ENCODE results near the gene SHANK2. TPM values are rescaled to one million over a fixed set of nuclear protein-coding genes. Genes with fewer than 3 reads are reported as not detected.

SHANK2 gene
- total and polyA plus RNA-seq, 2 of the 4 experiments (the other 2 are of a cell fraction) = 1.6 to 2.2 TPM

DNA sequence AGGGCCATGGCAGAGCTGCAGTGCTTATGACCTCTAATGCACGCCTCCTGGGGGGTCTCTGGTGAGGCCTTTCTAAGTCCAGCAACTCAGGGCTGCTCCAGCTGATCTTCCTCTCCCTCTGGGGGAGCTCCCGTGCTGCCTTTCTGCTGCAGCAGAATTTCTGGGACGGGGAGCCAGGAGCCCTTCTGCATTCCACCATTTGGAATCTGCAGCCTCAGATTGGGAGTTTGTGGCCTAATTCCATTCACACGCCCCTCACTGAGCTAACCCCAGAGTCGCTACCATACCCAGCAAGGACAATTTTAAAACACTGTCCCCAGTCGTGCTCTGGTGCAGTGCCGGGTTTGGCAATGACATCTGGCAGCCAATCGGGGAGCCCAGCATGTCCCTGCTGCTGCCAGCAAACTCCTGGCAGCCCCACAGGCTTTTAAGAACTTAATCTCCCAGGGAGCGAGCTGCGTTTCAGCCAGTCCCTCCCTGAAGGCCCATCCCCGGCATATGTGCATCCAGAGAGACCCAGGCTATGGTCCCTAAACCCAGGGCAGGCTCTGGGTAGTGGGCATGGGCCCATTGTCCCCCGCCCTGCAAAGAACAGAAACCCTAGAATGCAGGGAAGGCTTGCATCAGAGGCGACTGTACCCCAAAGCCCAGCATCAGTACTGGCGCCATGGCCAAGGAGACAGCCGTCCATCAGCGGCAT is 4.7 kb downstream of the SHANK2 start:
- in situ Hi-C loops (cut with MboI; ENCODE audit: low sequenced_read_pairs) = no loop called here
- Histone ChIP-seq H3K27me3 (ENCODE audit: control insufficient read depth, insufficient read depth, low read length) (peaks cover 4% of the 10 kb centered on the region; the same call in 1 of the 2 replicates), H3K36me3 (ENCODE audit: control insufficient read depth, insufficient read depth, low read length) (no peaks in the 10 kb centered on the region), H4K20me1 (ENCODE audit: insufficient read depth, low read length) (0 out of 2 replicates have a peak, but pooled peaks cover 8% of the 10 kb centered on the region), H4K8ac (ENCODE audit: low read depth in 2 of 2, low read length in 2 of 2) (no peak overlapping the region), H3K18ac (ENCODE audit: low read depth, low read length) (no peak overlapping the region), H3K56ac (ENCODE audit: extremely low read depth, insufficient read depth, low read length) (no peak overlapping the region), H4K5ac (ENCODE audit: low read depth, low read length) (no peak overlapping the region), H2BK120ac (ENCODE audit: low read depth, low read length) (no peak overlapping the region), H2BK15ac (ENCODE audit: low read depth, low read length) (no peak overlapping the region), H3K27ac (ENCODE audit: insufficient read depth, low read length) (no peak overlapping the region), H3K9ac (ENCODE audit: low read depth, low read length) (no peak overlapping the region), H2BK20ac (ENCODE audit: low read depth, low read length) (no peak overlapping the region), H3K14ac (replicated peaks; ENCODE audit: low read depth, low read length) (no peak overlapping the region), H2BK5ac (ENCODE audit: low read depth, low read length, poor library complexity, severe bottlenecking) (no peak overlapping the region), H3K9me3 (ENCODE audit: control insufficient read depth, insufficient read depth, low read length) (no peaks in the 10 kb centered on the region), H2AFZ (replicated peaks; ENCODE audit: low read length, poor library complexity) (no peak overlapping the region), H3K4ac (ENCODE audit: low read depth, low read length) (no peak overlapping the region), H4K91ac (ENCODE audit: insufficient read depth, low read depth, low read length) (no peak overlapping the region), H3K23ac (ENCODE audit: low read depth, low read length) (no peak overlapping the region), H2AK5ac (ENCODE audit: low read depth, low read length) (no peak overlapping the region), H2AK9ac (replicated peaks; ENCODE audit: low read depth, low read length, poor library complexity) (no peak overlapping the region), H3K79me1 (ENCODE audit: low read depth in 1 of 2, low read length in 2 of 2) (peaks cover 0 to 6% of the 10 kb centered on the region in 2 experiments; a peak in 2 of 4 replicates), H3K4me1 (ENCODE audit: control insufficient read depth, insufficient read depth, low read length) (peaks cover 5% of the 10 kb centered on the region), H3K4me3 (ENCODE audit: insufficient read depth, low read depth, low read length) (no peak overlapping the region), H3K9me1 (ENCODE audit: insufficient read depth, low read length) (no peaks in the 10 kb centered on the region), H3K4me2 (ENCODE audit: low read depth, low read length) (no peak overlapping the region)
- DNase-seq (no peak), ATAC-seq (ENCODE audit: low read depth) (no peak)
- intact Hi-C loops (cut with micrococcal nuclease) = no loop called here
- CTCF ChIA-PET = no interaction called here
- TF ChIP-seq RCOR1 (IDR thresholded peaks at IDR 0.05; ENCODE audit: insufficient replicate concordance, low read length) = no peak
- TF ChIP-seq, protein P1, sequence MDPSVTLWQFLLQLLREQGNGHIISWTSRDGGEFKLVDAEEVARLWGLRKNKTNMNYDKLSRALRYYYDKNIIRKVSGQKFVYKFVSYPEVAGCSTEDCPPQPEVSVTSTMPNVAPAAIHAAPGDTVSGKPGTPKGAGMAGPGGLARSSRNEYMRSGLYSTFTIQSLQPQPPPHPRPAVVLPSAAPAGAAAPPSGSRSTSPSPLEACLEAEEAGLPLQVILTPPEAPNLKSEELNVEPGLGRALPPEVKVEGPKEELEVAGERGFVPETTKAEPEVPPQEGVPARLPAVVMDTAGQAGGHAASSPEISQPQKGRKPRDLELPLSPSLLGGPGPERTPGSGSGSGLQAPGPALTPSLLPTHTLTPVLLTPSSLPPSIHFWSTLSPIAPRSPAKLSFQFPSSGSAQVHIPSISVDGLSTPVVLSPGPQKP (IDR thresholded peaks at IDR 0.05; ENCODE audit: borderline replicate concordance, low read depth, low read length) = no peak
- no peak for TF ChIP-seq RAD21 (IDR thresholded peaks at IDR 0.05; ENCODE audit: low read length)
- TF ChIP-seq CEBPB (IDR thresholded peaks at IDR 0.05; ENCODE audit: low read depth, low read length) = no peak
- TF ChIP-seq NFE2L2 (IDR thresholded peaks at IDR 0.05; ENCODE audit: low read depth, low read length) = no peak
- no peak for TF ChIP-seq BHLHE40 (IDR thresholded peaks at IDR 0.05; ENCODE audit: low read depth, low read length)
- TF ChIP-seq CHD1 (IDR thresholded peaks at IDR 0.05; ENCODE audit: low read depth, low read length) = no peak
- TF ChIP-seq MAZ (IDR thresholded peaks at IDR 0.05; ENCODE audit: borderline replicate concordance, low read depth, low read length) = no peak
- POLR2A ChIA-PET (ENCODE audit: unreplicated experiment) = no interaction called here
- no TSS peak for BruUV-seq (replicated peaks)
- WGBS, 2 experiments (ENCODE audit: extremely low coverage in 2 of 2, insufficient read length in 1 of 2) = 72% methylated on average over 12 of the region's 16 CpGs; no CpG with 5 or more reads in 1 of the 2 experiments
- dilution Hi-C loops (cut with HindIII; ENCODE audit: low sequenced_read_pairs, unreplicated experiment) = no loop called here
